ENCODE results near the gene RPL4. TPM values are rescaled to one million over a fixed set of nuclear protein-coding genes. Genes with fewer than 3 reads are reported as not detected.

RPL4 gene
- total and polyA plus RNA-seq, 9 of the 15 experiments (the other 6 are each of a cell fraction or from before 2014, with no cell fraction given), result 2,055 to 7,760 (median 5,069) TPM

- TF ChIP-seq TRIM28 (IDR thresholded peaks at IDR 0.05), result no peak
- no peak for TF ChIP-seq ESRRB (CRISPR knock-in tag; IDR thresholded peaks at IDR 0.05; ENCODE audit: borderline replicate concordance)
- TF ChIP-seq PCBP1 (IDR thresholded peaks at IDR 0.05; ENCODE audit: low read depth, low read length, poor library complexity, severe bottlenecking), result no peak
- no peak for TF ChIP-seq MIER1 (IDR thresholded peaks at IDR 0.05; ENCODE audit: low read depth)
- TF ChIP-seq PRDM10 (IDR thresholded peaks at IDR 0.05; ENCODE audit: partially characterized antibody), result no peak
- TF ChIP-seq POLR3A (IDR thresholded peaks at IDR 0.05; ENCODE audit: borderline replicate concordance, extremely low read depth, insufficient read depth, insufficient read length), result no peak
- TF ChIP-seq CBFA2T2 (conservative IDR thresholded peaks at IDR 0.05), result no peak
- no peak for TF ChIP-seq MCM3 (IDR thresholded peaks at IDR 0.05)
- no peak for TF ChIP-seq ZNF23 (CRISPR knock-in tag; IDR thresholded peaks at IDR 0.05)
These were observed 19.3 kb upstream of the RPL4 start (continued) for GRCh38 chr15:66523926-66524325.
